ENCODE data around the gene ADGRL1. TPM values are rescaled to one million over a fixed set of nuclear protein-coding genes. Genes with fewer than 3 reads are reported as not detected.
"Not testable (repeated sequence)": the region's sequence is repeated elsewhere in the genome, so short reads cannot be mapped to it uniquely, and the experiment has no call there.

Gene ADGRL1
- total RNA-seq, 1 donor from 2014 or later = 32.2 TPM

GRCh38 chr19:14147797-14148605 is 58.0 kb downstream of the ADGRL1 start:
- Mint-ChIP-seq H3K27me3 (ENCODE audit: low read depth) (no peaks in the 10 kb centered on the region), H3K27ac (ENCODE audit: unreplicated experiment) (peak overlapping the region; percentile 70), H3K4me1 (ENCODE audit: low read depth) (peaks cover 36% of the 10 kb centered on the region), H3K36me3 (ENCODE audit: low read depth) (peaks cover 2% of the 10 kb centered on the region), H3K9me3 (ENCODE audit: low read depth) (no peaks in the 10 kb centered on the region), H3K4me3 (ENCODE audit: unreplicated experiment) (no peak overlapping the region)
- peak; percentile 87 for TF ChIP-seq CTCF (IDR thresholded peaks at IDR 0.05)
- no peak for DNase-seq (ENCODE audit: low spot score)

- Mint-ChIP-seq H3K27me3 (ENCODE audit: low read depth) (no peaks in the 10 kb centered on the region), H3K9me3 (ENCODE audit: low read depth) (no peaks in the 10 kb centered on the region), H3K27ac (ENCODE audit: unreplicated experiment) (peak overlapping the region; percentile 95), H3K4me1 (ENCODE audit: low read depth) (peaks cover 36% of the 10 kb centered on the region), H3K36me3 (ENCODE audit: low read depth) (no peaks in the 10 kb centered on the region), H3K4me3 (ENCODE audit: unreplicated experiment) (peak overlapping the region; percentile 19)
- DNase-seq (ENCODE audit: low spot score) = no peak
- TF ChIP-seq CTCF (IDR thresholded peaks at IDR 0.05) = no peak
Observed at GRCh38 chr19:14146789-14147216, 59.2 kb downstream of the ADGRL1 start.

GRCh38 chr19:14146169-14146568 is 59.8 kb downstream of the ADGRL1 start:
- Mint-ChIP-seq H3K4me1 (ENCODE audit: low read depth) (peaks cover 36% of the 10 kb centered on the region), H3K4me3 (ENCODE audit: unreplicated experiment) (peak overlapping the region; percentile 19), H3K27ac (ENCODE audit: unreplicated experiment) (peak overlapping the region; percentile 95)
- H3K36me3 Mint-ChIP-seq (ENCODE audit: low read depth); H3K9me3 Mint-ChIP-seq (ENCODE audit: low read depth); H3K27me3 Mint-ChIP-seq (ENCODE audit: low read depth); DNase-seq (ENCODE audit: low spot score): not testable (repeated sequence)

GRCh38 chr19:14145381-14145780 is 60.6 kb downstream of the ADGRL1 start:
- DNase-seq (ENCODE audit: low spot score) = no peak
- TF ChIP-seq CTCF (IDR thresholded peaks at IDR 0.05) = no peak
- Mint-ChIP-seq H3K27ac (ENCODE audit: unreplicated experiment) (peak overlapping the region; percentile 17), H3K4me1 (ENCODE audit: low read depth) (peaks cover 36% of the 10 kb centered on the region), H3K27me3 (ENCODE audit: low read depth) (no peaks in the 10 kb centered on the region), H3K9me3 (ENCODE audit: low read depth) (no peaks in the 10 kb centered on the region), H3K36me3 (ENCODE audit: low read depth) (no peaks in the 10 kb centered on the region), H3K4me3 (ENCODE audit: unreplicated experiment) (no peak overlapping the region)

- Mint-ChIP-seq H3K4me3 (ENCODE audit: unreplicated experiment) (no peak overlapping the region), H3K9me3 (ENCODE audit: low read depth) (no peaks in the 10 kb centered on the region), H3K27me3 (ENCODE audit: low read depth) (no peaks in the 10 kb centered on the region), H3K27ac (ENCODE audit: unreplicated experiment) (no peak overlapping the region), H3K4me1 (ENCODE audit: low read depth) (peaks cover 44% of the 10 kb centered on the region), H3K36me3 (ENCODE audit: low read depth) (no peaks in the 10 kb centered on the region)
- no peak for DNase-seq (ENCODE audit: low spot score)
- no peak for TF ChIP-seq CTCF (IDR thresholded peaks at IDR 0.05)
Observed at GRCh38 chr19:14142262-14143190, 63.4 kb downstream of the ADGRL1 start.

All from chondrocyte (in vitro differentiated cells).